Mammary microvascular endothelial cell (primary cell): ENCODE measurements around the gene WDR55. TPM values are rescaled to one million over a fixed set of nuclear protein-coding genes. Genes with fewer than 3 reads are reported as not detected.

ENCODE experiments used
- total RNA-seq: library from RNA; depleted of rRNA; stranded (reverse); fragments of >200 nt; gene quantifications from 2 replicates; pipeline ENCODE4 v1.2.3, GENCODE V29; 2015

WDR55 gene, protein sequence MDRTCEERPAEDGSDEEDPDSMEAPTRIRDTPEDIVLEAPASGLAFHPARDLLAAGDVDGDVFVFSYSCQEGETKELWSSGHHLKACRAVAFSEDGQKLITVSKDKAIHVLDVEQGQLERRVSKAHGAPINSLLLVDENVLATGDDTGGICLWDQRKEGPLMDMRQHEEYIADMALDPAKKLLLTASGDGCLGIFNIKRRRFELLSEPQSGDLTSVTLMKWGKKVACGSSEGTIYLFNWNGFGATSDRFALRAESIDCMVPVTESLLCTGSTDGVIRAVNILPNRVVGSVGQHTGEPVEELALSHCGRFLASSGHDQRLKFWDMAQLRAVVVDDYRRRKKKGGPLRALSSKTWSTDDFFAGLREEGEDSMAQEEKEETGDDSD
- total RNA-seq = 20.2 and 20.4 TPM in 2 replicates

DNA sequence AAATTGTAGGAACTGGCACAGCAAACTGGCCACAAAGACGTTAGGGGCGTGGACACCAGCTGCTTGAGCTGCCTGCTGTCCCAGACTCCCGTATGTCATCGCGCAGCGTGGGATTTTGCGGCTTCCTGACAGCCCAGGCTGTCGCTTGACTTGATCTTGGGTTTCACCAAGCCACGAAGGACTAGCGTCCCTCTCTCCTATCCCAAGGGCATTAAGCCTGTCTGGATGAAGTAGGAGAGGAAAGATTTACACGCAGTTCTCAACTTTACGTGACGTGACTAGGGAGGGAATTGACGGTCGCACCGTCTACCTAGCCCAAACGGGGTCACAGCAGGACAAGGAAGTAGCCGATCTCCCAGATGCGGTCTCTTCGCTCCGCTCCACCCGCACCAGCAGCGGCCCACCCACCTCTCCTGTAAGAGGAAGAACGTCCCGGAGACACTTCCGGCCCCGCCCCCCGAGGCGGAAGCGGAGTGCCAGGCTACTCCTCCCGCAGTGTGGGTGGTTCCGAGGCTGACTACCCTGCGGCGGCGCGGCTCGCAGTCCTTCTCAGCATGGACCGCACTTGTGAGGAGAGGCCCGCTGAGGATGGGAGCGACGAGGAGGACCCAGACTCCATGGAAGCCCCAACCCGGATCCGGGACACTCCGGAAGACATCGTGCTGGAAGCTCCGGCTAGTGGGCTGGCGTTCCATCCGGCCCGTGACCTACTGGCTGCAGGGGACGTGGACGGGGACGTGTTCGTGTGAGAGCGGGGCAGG is at the start of gene WDR55:
Gene WDR55, plus strand, starts transcription at position 546 of the 761 bp plus-strand sequence. Its CDS starts 9 bp downstream, at position 555.

DNA sequence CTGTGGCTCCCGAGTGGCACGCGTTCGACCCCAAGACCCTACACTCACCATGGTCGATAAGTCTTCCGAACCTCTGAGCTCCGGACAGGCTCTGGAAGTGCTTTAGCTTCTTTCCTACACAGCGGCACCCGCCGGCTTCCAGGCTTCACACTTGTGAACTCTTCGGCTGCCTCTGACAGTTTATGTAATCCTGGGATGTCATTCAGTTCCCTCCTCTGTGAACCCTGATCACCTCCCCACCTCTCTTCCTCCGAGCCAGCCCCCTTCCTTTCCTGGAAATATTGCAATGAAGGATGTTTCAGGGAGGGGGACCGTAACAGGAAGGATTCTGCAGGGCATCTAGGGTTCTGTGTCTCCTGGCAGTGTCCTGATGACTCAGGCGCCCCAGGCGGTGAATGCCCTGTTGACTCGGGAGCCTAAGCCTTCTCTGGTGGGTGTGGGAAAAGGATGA is 31.7 kb upstream of the WDR55 start, which contains the start of gene CD14:
Gene CD14, minus strand, starts transcription at position 155 of the 451 bp plus-strand sequence. Its CDS starts 104 bp downstream, at position 51.

DNA sequence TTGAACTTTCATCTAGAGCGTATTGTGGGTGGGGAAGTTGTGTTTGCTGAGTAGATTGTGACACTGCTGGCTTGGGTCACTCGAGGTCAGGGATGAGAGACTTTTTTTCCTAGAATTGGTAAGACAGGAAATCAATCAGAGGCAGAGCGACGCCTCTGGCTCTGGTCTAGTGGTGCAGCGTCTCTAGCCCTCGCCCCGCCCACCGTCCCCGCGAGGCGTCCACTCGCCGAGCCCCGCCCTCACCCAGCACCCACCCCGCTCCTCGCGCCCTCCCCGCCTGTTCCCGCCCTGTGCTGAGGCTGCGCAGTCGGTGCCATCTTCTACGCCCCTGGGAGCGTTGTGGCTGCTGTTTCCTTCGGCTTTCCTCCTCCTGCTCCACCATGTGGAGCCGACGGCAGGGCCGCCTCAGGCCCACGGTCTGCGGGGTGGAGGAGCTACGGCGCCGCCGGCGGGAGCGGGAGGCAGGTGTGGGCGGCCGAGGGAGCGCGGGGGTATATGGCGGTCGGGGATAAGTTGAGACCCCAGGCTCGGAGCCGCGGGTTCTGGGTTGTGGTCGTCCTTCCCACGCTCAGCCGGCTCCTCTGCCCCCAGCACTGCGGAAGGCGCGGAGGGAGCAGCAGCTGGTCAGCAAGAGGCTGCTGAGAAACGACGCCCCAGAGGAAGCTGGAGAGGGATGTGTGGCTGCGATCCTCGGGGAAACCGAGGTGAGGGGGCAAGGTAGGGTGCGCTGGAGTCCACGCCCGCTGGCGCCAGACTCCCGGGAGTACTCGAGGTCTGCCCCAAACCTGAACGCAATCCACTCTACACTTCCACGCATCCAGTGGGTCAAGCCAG is 25.3 kb upstream of the WDR55 start, which contains the start of gene TMCO6:
Gene TMCO6, plus strand, starts transcription at position 304 of the 834 bp plus-strand sequence. Its CDS starts 77 bp downstream, at position 381.

DNA sequence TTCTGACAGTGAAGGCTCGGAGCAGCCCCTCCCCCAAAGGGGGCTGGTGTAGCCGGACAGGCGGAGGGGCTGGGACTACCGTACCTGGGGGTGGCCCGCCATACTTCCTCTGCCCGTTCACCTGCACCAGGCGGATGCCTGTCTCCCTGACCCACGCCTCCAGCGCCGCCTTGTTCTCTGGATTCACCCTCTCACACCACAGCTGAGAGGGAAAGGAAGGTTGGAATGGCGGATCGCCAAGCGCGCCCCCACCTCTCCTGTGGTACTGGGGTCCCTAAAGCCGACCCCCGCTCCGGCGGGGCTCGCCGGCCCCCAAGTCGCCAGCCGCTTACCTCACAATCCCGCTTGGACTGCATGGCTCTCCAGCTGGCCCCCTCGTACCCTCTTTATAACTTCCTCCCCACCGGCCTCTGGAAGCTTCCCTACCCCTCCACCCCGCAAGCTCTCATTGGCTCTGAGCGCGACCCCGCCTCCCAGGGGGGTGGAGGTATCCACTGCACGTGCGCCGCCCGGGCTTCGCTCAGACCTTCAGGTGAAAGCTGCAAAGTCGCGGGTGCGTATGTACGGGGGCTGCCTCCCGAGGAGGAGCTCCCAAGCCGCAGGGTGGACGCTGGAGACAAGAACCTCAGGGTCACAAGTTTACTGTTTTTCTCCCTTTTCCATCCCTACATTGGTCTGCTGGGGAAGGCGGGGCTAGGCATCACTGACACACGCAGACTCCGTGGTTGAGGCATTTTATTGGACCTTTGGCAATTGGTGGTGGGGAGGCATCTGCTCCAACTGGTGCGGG is 8.7 kb downstream of the WDR55 start, which contains the start of gene DND1:
Gene DND1, minus strand, starts transcription at position 390 of the 790 bp plus-strand sequence. Its CDS starts 34 bp downstream, at position 356.

DNA sequence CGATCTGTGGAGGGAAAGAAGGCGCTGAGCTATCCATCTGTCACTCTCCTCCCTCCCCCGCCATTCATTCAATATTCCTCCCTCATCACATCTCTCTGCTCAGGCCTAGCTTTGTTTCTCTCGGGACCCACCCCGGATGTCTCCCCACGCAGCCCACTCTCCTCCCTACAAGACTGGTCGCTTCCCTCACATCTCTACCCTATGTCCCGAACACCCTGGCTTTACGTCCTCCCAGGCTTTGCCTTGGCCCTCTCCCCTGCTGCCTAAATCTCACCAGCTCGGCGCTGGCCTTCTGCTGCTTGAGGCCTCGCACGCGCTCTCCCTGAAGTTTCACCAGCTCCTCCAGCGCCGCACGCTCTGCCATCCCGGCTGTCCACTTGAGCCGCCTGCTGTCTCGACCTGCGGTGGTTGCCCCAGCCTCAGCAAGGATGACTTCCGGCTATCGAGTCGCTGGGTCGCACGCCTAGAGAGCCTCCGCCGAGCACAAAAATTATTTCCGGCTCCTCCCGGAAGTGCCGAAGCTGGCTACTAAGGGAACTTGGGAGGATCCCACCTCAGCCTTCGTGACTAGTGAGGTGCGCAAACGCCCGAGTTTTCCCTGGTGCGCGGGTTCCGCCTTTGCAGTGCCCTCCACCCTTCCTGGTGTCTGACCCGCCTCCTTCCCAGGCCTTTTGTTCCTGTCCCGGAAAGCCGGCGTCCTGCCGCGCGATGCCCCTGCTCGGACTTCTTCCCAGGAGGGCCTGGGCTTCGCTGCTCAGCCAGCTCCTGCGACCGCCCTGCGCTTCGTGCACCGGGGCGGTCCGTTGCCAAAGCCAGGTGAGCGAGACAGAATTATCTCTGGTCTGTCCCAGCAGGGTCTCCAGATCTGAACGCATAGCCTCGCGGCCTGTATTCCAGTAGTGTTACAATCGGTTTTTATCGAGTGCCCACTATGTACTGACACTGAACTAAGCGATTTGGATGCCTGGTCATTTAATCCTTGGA is 26.5 kb downstream of the WDR55 start, which contains the start of the genes HARS1 and HARS2:
Gene HARS1, minus strand, starts transcription at position 430 of the 984 bp plus-strand sequence. Its CDS starts 66 bp downstream, at position 364.
Gene HARS2, plus strand, starts transcription at position 515 of the 984 bp plus-strand sequence. Its CDS starts 194 bp downstream, at position 709.

DNA sequence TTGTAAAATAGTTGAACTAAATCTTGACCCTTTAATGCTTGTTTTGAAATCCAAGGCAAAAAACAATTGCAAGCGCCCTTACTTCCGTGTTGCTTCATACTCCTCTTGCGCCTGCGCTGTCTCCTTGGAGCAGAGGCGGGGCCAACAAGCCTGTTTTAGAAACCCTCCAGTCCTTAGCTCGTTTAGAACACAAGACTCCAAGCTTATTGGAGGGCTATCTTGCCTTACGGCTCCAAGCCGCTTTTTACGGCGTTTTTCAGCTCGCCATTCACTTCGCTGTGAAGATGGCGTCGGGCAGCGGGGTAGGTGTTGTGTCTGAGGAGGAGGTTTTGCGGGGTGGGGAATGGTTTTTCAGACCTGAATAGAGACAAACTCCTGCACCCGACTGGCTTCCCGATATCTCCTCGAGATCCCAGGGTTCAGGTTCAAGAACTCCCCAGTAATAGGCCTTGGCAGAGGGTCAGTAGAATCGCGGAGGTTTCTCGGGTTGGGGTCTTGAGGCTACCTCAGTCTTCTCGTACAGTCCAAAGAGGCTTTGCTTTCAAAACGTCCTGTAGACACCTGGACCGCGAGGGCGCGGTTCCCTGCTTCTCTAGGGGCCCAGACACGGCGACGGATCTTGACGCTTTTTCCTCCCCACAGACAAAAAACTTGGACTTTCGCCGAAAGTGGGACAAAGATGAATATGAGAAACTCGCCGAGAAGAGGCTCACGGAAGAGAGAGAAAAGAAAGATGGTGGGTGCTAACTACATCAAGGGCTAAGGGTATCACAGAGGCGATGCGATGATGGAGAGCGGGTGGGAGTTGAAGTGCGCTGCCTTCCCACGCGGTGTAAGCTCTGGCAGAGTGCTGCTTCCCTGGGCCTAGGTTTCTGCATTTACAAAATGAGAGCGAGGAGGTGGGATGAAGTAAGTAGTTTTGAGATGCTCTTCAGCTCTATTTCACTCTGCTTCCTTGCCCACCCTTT is 35.8 kb downstream of the WDR55 start, which contains the start of gene ZMAT2:
Gene ZMAT2, plus strand, starts transcription at position 271 of the 968 bp plus-strand sequence. Its CDS starts 14 bp downstream, at position 285.

Other genes starting within 250 kb of the WDR55 start
- gene EIF4EBP3, start 117.2 kb upstream of the WDR55 start, total RNA-seq = 3.8 and 4.8 TPM in 2 replicates
- 32.2 and 34.6 TPM in 2 replicates for gene SRA1, start 107.4 kb upstream of the WDR55 start, total RNA-seq
- gene APBB3, start 100.3 kb upstream of the WDR55 start, total RNA-seq = 4.1 and 4.9 TPM in 2 replicates
- gene SLC35A4, start 100.1 kb upstream of the WDR55 start, total RNA-seq = 57.6 and 60.5 TPM in 2 replicates
- 0.20 and 0.60 TPM in 2 replicates for gene CD14, start 31.7 kb upstream of the WDR55 start, total RNA-seq
- gene TMCO6, start 25.5 kb upstream of the WDR55 start, total RNA-seq = 30.0 and 36.1 TPM in 2 replicates
- 58.5 and 60.6 TPM in 2 replicates for gene NDUFA2, start 17.3 kb upstream of the WDR55 start, total RNA-seq
- 64.9 and 80.8 TPM in 2 replicates for gene IK, start 17.1 kb upstream of the WDR55 start, total RNA-seq
- 0.10 and 0.80 TPM in 2 replicates for gene DND1, start 8.7 kb downstream of the WDR55 start, total RNA-seq
- 78.0 and 83.4 TPM in 2 replicates for gene HARS1, start 26.5 kb downstream of the WDR55 start, total RNA-seq
- gene HARS2, start 26.6 kb downstream of the WDR55 start, total RNA-seq = 21.4 and 28.1 TPM in 2 replicates
- gene ZMAT2, start 35.5 kb downstream of the WDR55 start, total RNA-seq = 34.9 and 45.4 TPM in 2 replicates
- not detected in 2 replicates for gene PCDHA1, start 121.2 kb downstream of the WDR55 start, total RNA-seq
- gene PCDHA2, start 129.9 kb downstream of the WDR55 start, total RNA-seq = 0.10 TPM in 1 of 2 replicates, not detected in the other
- 0.20 TPM in 1 of 2 replicates, not detected in the other for gene PCDHA3, start 136.2 kb downstream of the WDR55 start, total RNA-seq
- 0.05 TPM in 1 of 2 replicates, not detected in the other for gene PCDHA4, start 142.2 kb downstream of the WDR55 start, total RNA-seq
- not detected in 2 replicates for gene PCDHA5, start 156.7 kb downstream of the WDR55 start, total RNA-seq
- 0.27 TPM in 1 of 2 replicates, not detected in the other for gene PCDHA6, start 163.1 kb downstream of the WDR55 start, total RNA-seq
- gene PCDHA7, start 169.4 kb downstream of the WDR55 start, total RNA-seq = 0.20 TPM in 1 of 2 replicates, not detected in the other
- gene PCDHA8, start 176.3 kb downstream of the WDR55 start, total RNA-seq = not detected in 2 replicates
- gene PCDHA9, start 183.5 kb downstream of the WDR55 start, total RNA-seq = 0.13 TPM in 1 of 2 replicates, not detected in the other
- 0.13 TPM in 1 of 2 replicates, not detected in the other for gene PCDHA10, start 191.0 kb downstream of the WDR55 start, total RNA-seq
- under 0.01 and 0.05 TPM in 2 replicates for gene PCDHA11, start 204.1 kb downstream of the WDR55 start, total RNA-seq
- gene PCDHA12, start 210.4 kb downstream of the WDR55 start, total RNA-seq = not detected in 2 replicates
- not detected in 2 replicates for gene PCDHA13, start 217.2 kb downstream of the WDR55 start, total RNA-seq